AG04449 (cell line): ENCODE results near the gene LAMTOR3.

ENCODE experiments used
- CTCF ChIA-PET: fragments of 350-600 bp; formaldehyde crosslinking; extraction: SDS; loops from one replicate; lab custom pipeline; 2021; ENCODE audit warnings: antibody characterized with exemption; lab: Yijun Ruan, JAX
- POLR2A ChIA-PET: fragments of 400-600, 350-600 bp; formaldehyde crosslinking; extraction: SDS; loops from one replicate; lab custom pipeline; 2020; ENCODE audit warnings: antibody characterized with exemption, inconsistent platforms; lab: Yijun Ruan, JAX
- DNase-seq: peaks from one replicate; pipeline ENCODE4 v3.0.0-alpha.2; 2010; ENCODE audit warnings: low read depth, low spot score
- H3K4me3 ChIP-seq: 2 replicates; pipeline ENCODE4 v1.5.1; 2011; ENCODE audit warnings: low read depth, mild to moderate bottlenecking, control low read depth, low read length
- CTCF ChIP-seq: IDR thresholded peaks from one replicate; pipeline ENCODE4 v1.5.1; 2011; ENCODE audit warnings: mild to moderate bottlenecking, moderate library complexity, low read length, control low read depth, inconsistent platforms; ENCODE audit not compliant: insufficient read depth; ENCODE audit errors: missing control alignments

Gene LAMTOR3

GRCh38 chr4:99845179-99845578, 49.0 kb downstream of the LAMTOR3 start:
- ChIA-PET POLR2A (no interaction called here), CTCF (no interaction called here)
- no peak for TF ChIP-seq CTCF
- no peak for DNase-seq
- no peak overlapping the region for H3K4me3 ChIP-seq

GRCh38 chr4:99844048-99844447, 50.2 kb downstream of the LAMTOR3 start:
- no peak for TF ChIP-seq CTCF
- POLR2A ChIA-PET, result no interaction called here
- H3K4me3 ChIP-seq, result no peak overlapping the region
- CTCF ChIA-PET, result no interaction called here
- DNase-seq, result no peak

GRCh38 chr4:99843413-99843812, 50.8 kb downstream of the LAMTOR3 start:
- H3K4me3 ChIP-seq, result no peak overlapping the region
- DNase-seq, result no peak
- TF ChIP-seq CTCF, result no peak
- ChIA-PET CTCF (no interaction called here), POLR2A (no interaction called here)

GRCh38 chr4:99841129-99841528, 53.1 kb downstream of the LAMTOR3 start:
- no peak for TF ChIP-seq CTCF
- ChIA-PET CTCF (no interaction called here), POLR2A (no interaction called here)
- H3K4me3 ChIP-seq, result no peak overlapping the region
- DNase-seq, result no peak

- DNase-seq, result no peak
- POLR2A ChIA-PET, result no interaction called here
- no peak overlapping the region for H3K4me3 ChIP-seq
- CTCF ChIA-PET, result no interaction called here
- TF ChIP-seq CTCF, result no peak
Measured at GRCh38 chr4:99838927-99839326, 55.3 kb downstream of the LAMTOR3 start.

- DNase-seq, result no peak
- CTCF ChIA-PET, result no interaction called here
- no peak overlapping the region for H3K4me3 ChIP-seq
- no peak for TF ChIP-seq CTCF
- POLR2A ChIA-PET, result no interaction called here
Measured at GRCh38 chr4:99835942-99836341, 58.3 kb downstream of the LAMTOR3 start.
